ENCODE measurements around the gene PRDM1. TPM values are rescaled to one million over a fixed set of nuclear protein-coding genes. Genes with fewer than 3 reads are reported as not detected.

PRDM1 gene
- total RNA-seq, 1 donor from 2014 or later, result 2.7 TPM

GRCh38 chr6:106112433-106112832 lies 26.3 kb downstream of the PRDM1 start:
- no peak for TF ChIP-seq CTCF (IDR thresholded peaks at IDR 0.05; ENCODE audit: insufficient read depth, low read length, poor library complexity, severe bottlenecking)
- H3K4me3 ChIP-seq (ENCODE audit: low read depth, low read length), result no peak overlapping the region
- no peak for DNase-seq (ENCODE audit: low read depth)
- no peaks in the 10 kb centered on the region for H3K27me3 ChIP-seq (ENCODE audit: control insufficient read depth, insufficient read depth, low read length)
- no peaks in the 10 kb centered on the region for H3K36me3 ChIP-seq (ENCODE audit: control insufficient read depth, insufficient read depth, low read length)

GRCh38 chr6:106113256-106113959 lies 27.3 kb downstream of the PRDM1 start:
- no peaks in the 10 kb centered on the region for H3K27me3 ChIP-seq (ENCODE audit: control insufficient read depth, insufficient read depth, low read length)
- no peaks in the 10 kb centered on the region for H3K36me3 ChIP-seq (ENCODE audit: control insufficient read depth, insufficient read depth, low read length)
- DNase-seq (ENCODE audit: low read depth), result no peak
- no peak for TF ChIP-seq CTCF (IDR thresholded peaks at IDR 0.05; ENCODE audit: insufficient read depth, low read length, poor library complexity, severe bottlenecking)
- no peak overlapping the region for H3K4me3 ChIP-seq (ENCODE audit: low read depth, low read length)

- no peak for DNase-seq (ENCODE audit: low read depth)
- no peak for TF ChIP-seq CTCF (IDR thresholded peaks at IDR 0.05; ENCODE audit: insufficient read depth, low read length, poor library complexity, severe bottlenecking)
- H3K4me3 ChIP-seq (ENCODE audit: low read depth, low read length), result no peak overlapping the region
- H3K27me3 ChIP-seq (ENCODE audit: control insufficient read depth, insufficient read depth, low read length), result no peaks in the 10 kb centered on the region
- H3K36me3 ChIP-seq (ENCODE audit: control insufficient read depth, insufficient read depth, low read length), result no peaks in the 10 kb centered on the region
These were observed 28.4 kb downstream of the PRDM1 start for GRCh38 chr6:106114492-106114891.

GRCh38 chr6:106115286-106115685 lies 29.1 kb downstream of the PRDM1 start:
- no peaks in the 10 kb centered on the region for H3K27me3 ChIP-seq (ENCODE audit: control insufficient read depth, insufficient read depth, low read length)
- no peak overlapping the region for H3K4me3 ChIP-seq (ENCODE audit: low read depth, low read length)
- no peak for DNase-seq (ENCODE audit: low read depth)
- no peak for TF ChIP-seq CTCF (IDR thresholded peaks at IDR 0.05; ENCODE audit: insufficient read depth, low read length, poor library complexity, severe bottlenecking)
- no peaks in the 10 kb centered on the region for H3K36me3 ChIP-seq (ENCODE audit: control insufficient read depth, insufficient read depth, low read length)

- H3K27me3 ChIP-seq (ENCODE audit: control insufficient read depth, insufficient read depth, low read length), result no peaks in the 10 kb centered on the region
- H3K4me3 ChIP-seq (ENCODE audit: low read depth, low read length), result no peak overlapping the region
- no peak for TF ChIP-seq CTCF (IDR thresholded peaks at IDR 0.05; ENCODE audit: insufficient read depth, low read length, poor library complexity, severe bottlenecking)
- no peaks in the 10 kb centered on the region for H3K36me3 ChIP-seq (ENCODE audit: control insufficient read depth, insufficient read depth, low read length)
- DNase-seq (ENCODE audit: low read depth), result no peak
These were observed 30.1 kb downstream of the PRDM1 start for GRCh38 chr6:106116125-106116832.
